OCI-LY1 (cell line): Measurements from ENCODE around the gene TIRAP.

Experiments
- H2AFZ ChIP-seq: fragments of 200-600 bp; sonication (generic), shearing (Covaris generic); 2 replicates; pipeline ENCODE4 v1.6.0; 2014; ENCODE audit warnings: antibody characterized with exemption, mild to moderate bottlenecking, low read length
- H3F3A ChIP-seq: fragments of 200-600 bp; sonication (generic), shearing (Covaris generic); 2 replicates; pipeline ENCODE4 v1.6.0; 2014; ENCODE audit warnings: mild to moderate bottlenecking, antibody characterized with exemption, low read length, moderate library complexity; ENCODE audit not compliant: insufficient read depth
- H3K27ac ChIP-seq: fragments of 200-600 bp; sonication (generic); 2 replicates; pipeline ENCODE4 v1.5.1; 2014; ENCODE audit warnings: low read length, mixed run types, mild to moderate bottlenecking, low read depth; ENCODE audit not compliant: poor library complexity, severe bottlenecking
- H3K27me3 ChIP-seq: fragments of 200-600 bp; sonication (generic); 2 replicates; pipeline ENCODE4 v1.6.0; 2014; ENCODE audit warnings: antibody characterized with exemption, mild to moderate bottlenecking, low read length, moderate library complexity; ENCODE audit not compliant: insufficient read depth
- H3K36me3 ChIP-seq: fragments of 200-600 bp; sonication (generic); 2 replicates; pipeline ENCODE4 v1.6.1; 2014; ENCODE audit warnings: mild to moderate bottlenecking, antibody characterized with exemption, low read length, moderate library complexity, mixed read lengths; ENCODE audit not compliant: insufficient read depth
- H3K4me1 ChIP-seq: fragments of 200-600 bp; sonication (generic); 2 replicates; pipeline ENCODE4 v1.5.1; 2014; ENCODE audit warnings: mild to moderate bottlenecking, low read length, moderate library complexity; ENCODE audit not compliant: insufficient read depth, severe bottlenecking
- H3K4me2 ChIP-seq: fragments of 200-600 bp; sonication (generic), shearing (Covaris generic); 2 replicates; pipeline ENCODE4 v1.6.1; 2014; ENCODE audit warnings: low read length
- H3K4me3 ChIP-seq: fragments of 200-600 bp; sonication (generic); 2 replicates; pipeline ENCODE4 v1.5.1; 2014; ENCODE audit warnings: low read length, low read depth, mild to moderate bottlenecking, mixed read lengths; ENCODE audit not compliant: poor library complexity, severe bottlenecking
- H3K79me2 ChIP-seq: fragments of 200-600 bp; shearing (Covaris generic); 2 replicates; pipeline ENCODE4 v1.6.1; 2016; ENCODE audit warnings: mixed run types, low read length, mixed read lengths; ENCODE audit not compliant: insufficient read depth
- H3K9ac ChIP-seq: fragments of 200-600 bp; sonication (generic), shearing (Covaris generic); 2 replicates; pipeline ENCODE4 v1.6.1; 2014; ENCODE audit warnings: mild to moderate bottlenecking, low read length, mixed read lengths
- H3K9me2 ChIP-seq: fragments of 200-600 bp; sonication (generic), shearing (Covaris generic); 2 replicates; pipeline ENCODE4 v1.6.1; 2014; ENCODE audit warnings: low read depth, mild to moderate bottlenecking, low read length, mixed read lengths
- H3K9me3 ChIP-seq: fragments of 200-600 bp; shearing (Covaris generic); 2 replicates; pipeline ENCODE4 v1.6.1; 2014; ENCODE audit warnings: low read length, mixed read lengths
- H4K20me1 ChIP-seq: fragments of 200-600 bp; sonication (generic), shearing (Covaris generic); 2 replicates; pipeline ENCODE4 v1.6.0; 2016; ENCODE audit warnings: mild to moderate bottlenecking, low read length; ENCODE audit not compliant: insufficient read depth
- EZH2 ChIP-seq: fragments of 200-600 bp; sonication (generic), shearing (Covaris generic); IDR thresholded peaks from 2 replicates; pipeline ENCODE4 v1.8.0; 2017; ENCODE audit warnings: borderline replicate concordance, mixed run types, mild to moderate bottlenecking, antibody characterized with exemption, low read length, moderate library complexity, mixed read lengths
- TF ChIP-seq, protein P1 (sequence below): fragments of 200-600 bp; sonication (generic), shearing (Covaris generic); IDR thresholded peaks from 2 replicates; pipeline ENCODE4 v1.5.1; 2017; ENCODE audit warnings: mild to moderate bottlenecking, antibody characterized with exemption, low read length, moderate library complexity, mixed read lengths

TIRAP gene

GRCh38 chr11:126284829-126285228 is 1.9 kb downstream of the TIRAP start:
- peak overlapping the region; percentile 84 for H3K27ac ChIP-seq
- H3K79me2 ChIP-seq: no peaks in the 10 kb centered on the region
- H4K20me1 ChIP-seq: no peaks in the 10 kb centered on the region
- 0 out of 2 replicates have a peak, but pooled peaks cover 4% of the 10 kb centered on the region for H3K36me3 ChIP-seq
- H3K9ac ChIP-seq: no peak overlapping the region; the same call in 1 of the 2 replicates
- H3K4me1 ChIP-seq: peaks cover 28% of the 10 kb centered on the region
- peak overlapping the region; percentile 83 for H3K4me3 ChIP-seq
- no peak for TF ChIP-seq EZH2
- TF ChIP-seq, protein P1, sequence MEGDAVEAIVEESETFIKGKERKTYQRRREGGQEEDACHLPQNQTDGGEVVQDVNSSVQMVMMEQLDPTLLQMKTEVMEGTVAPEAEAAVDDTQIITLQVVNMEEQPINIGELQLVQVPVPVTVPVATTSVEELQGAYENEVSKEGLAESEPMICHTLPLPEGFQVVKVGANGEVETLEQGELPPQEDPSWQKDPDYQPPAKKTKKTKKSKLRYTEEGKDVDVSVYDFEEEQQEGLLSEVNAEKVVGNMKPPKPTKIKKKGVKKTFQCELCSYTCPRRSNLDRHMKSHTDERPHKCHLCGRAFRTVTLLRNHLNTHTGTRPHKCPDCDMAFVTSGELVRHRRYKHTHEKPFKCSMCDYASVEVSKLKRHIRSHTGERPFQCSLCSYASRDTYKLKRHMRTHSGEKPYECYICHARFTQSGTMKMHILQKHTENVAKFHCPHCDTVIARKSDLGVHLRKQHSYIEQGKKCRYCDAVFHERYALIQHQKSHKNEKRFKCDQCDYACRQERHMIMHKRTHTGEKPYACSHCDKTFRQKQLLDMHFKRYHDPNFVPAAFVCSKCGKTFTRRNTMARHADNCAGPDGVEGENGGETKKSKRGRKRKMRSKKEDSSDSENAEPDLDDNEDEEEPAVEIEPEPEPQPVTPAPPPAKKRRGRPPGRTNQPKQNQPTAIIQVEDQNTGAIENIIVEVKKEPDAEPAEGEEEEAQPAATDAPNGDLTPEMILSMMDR: no peak
- H3K4me2 ChIP-seq: peak overlapping the region; percentile 90
- no peaks in the 10 kb centered on the region for H3K27me3 ChIP-seq
- no peak overlapping the region for H2AFZ ChIP-seq
- H3K9me3 ChIP-seq: no peaks in the 10 kb centered on the region
- H3K9me2 ChIP-seq: no peaks in the 10 kb centered on the region
- no peaks in the 10 kb centered on the region for H3F3A ChIP-seq

DNA sequence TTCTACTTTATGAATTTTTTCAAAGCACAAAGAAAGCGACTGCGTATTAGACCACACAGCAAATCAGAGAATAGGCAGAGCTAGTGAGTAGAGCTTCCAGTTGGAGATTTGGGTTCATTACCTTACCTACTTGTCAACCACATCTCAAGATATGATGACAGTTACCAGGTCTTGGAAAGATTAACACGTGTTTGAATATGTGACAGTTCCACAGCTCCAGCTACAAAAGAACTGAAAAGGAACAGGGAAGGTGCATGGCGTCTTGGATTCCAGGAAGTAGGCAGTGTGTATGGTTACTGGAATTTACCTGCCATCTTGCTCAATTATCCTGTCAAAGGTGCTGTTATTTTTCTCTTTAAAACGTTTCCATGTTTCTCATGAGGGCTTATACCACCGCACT is 5.3 kb downstream of the TIRAP start:
- Histone ChIP-seq H3K36me3 (peaks cover 20% of the 10 kb centered on the region; the same call in 1 of the 2 replicates), H3K9me2 (no peaks in the 10 kb centered on the region), H3K27me3 (no peaks in the 10 kb centered on the region), H3K27ac (no peak overlapping the region), H3K79me2 (no peaks in the 10 kb centered on the region), H3K4me2 (no peak overlapping the region), H3K4me3 (no peak overlapping the region), H3K4me1 (peaks cover 14% of the 10 kb centered on the region), H2AFZ (no peak overlapping the region), H3K9ac (no peak overlapping the region), H3K9me3 (no peaks in the 10 kb centered on the region), H4K20me1 (no peaks in the 10 kb centered on the region), H3F3A (no peaks in the 10 kb centered on the region)
- TF ChIP-seq, protein P1: no peak
- TF ChIP-seq EZH2: no peak

- Histone ChIP-seq H3F3A (no peaks in the 10 kb centered on the region), H3K4me1 (no peaks in the 10 kb centered on the region), H3K9me3 (no peaks in the 10 kb centered on the region), H3K9me2 (no peaks in the 10 kb centered on the region), H3K36me3 (peaks cover 29% of the 10 kb centered on the region; the same call in 1 of the 2 replicates), H2AFZ (no peak overlapping the region), H4K20me1 (no peaks in the 10 kb centered on the region), H3K79me2 (no peaks in the 10 kb centered on the region), H3K27me3 (no peaks in the 10 kb centered on the region), H3K27ac (no peak overlapping the region), H3K4me2 (no peak overlapping the region), H3K9ac (no peak overlapping the region), H3K4me3 (no peak overlapping the region)
- TF ChIP-seq, protein P1: no peak
- TF ChIP-seq EZH2: no peak
Measured at GRCh38 chr11:126290887-126291286, 8.0 kb downstream of the TIRAP start.
